Osteoblast (primary cell): ENCODE data around the gene SLC25A43. TPM values are rescaled to one million over a fixed set of nuclear protein-coding genes. Genes with fewer than 3 reads are reported as not detected.

ENCODE experiments used
- DNase-seq: peaks from one replicate; pipeline ENCODE4 v3.0.0; 2011; ENCODE audit warnings: low spot score, mixed read lengths; ENCODE audit not compliant: insufficient read length; ENCODE audit errors: missing footprints
- H2AFZ ChIP-seq: 2 replicates; pipeline ENCODE4 v1.6.0; 2011; ENCODE audit warnings: mild to moderate bottlenecking, low read length
- H3K27ac ChIP-seq: 2 replicates; pipeline ENCODE4 v1.5.1; 2011; ENCODE audit warnings: mild to moderate bottlenecking, low read depth, low read length, moderate library complexity
- H3K27me3 ChIP-seq: 2 replicates; pipeline ENCODE4 v1.6.0; 2012; ENCODE audit warnings: mild to moderate bottlenecking, control low read depth, inconsistent platforms, low read length, moderate library complexity; ENCODE audit not compliant: insufficient read depth
- H3K36me3 ChIP-seq: 2 replicates; pipeline ENCODE4 v1.5.1; 2011; ENCODE audit warnings: mild to moderate bottlenecking, low read length, control low read depth, moderate library complexity; ENCODE audit not compliant: insufficient read depth
- H3K4me1 ChIP-seq: 2 replicates; pipeline ENCODE4 v1.5.1; 2011; ENCODE audit warnings: mild to moderate bottlenecking, low read length, control low read depth, moderate library complexity; ENCODE audit not compliant: insufficient read depth
- H3K4me2 ChIP-seq: 2 replicates; pipeline ENCODE4 v1.6.0; 2011; ENCODE audit warnings: mild to moderate bottlenecking, low read length; ENCODE audit not compliant: insufficient read depth
- H3K4me3 ChIP-seq: fragments of 200-600 bp; sonication (generic); 3 replicates; pipeline ENCODE4 v1.5.1; 2012; ENCODE audit warnings: mild to moderate bottlenecking, low read length, inconsistent platforms; ENCODE audit not compliant: insufficient read depth
- H3K79me2 ChIP-seq: 2 replicates; pipeline ENCODE4 v1.6.0; 2012; ENCODE audit warnings: mild to moderate bottlenecking, low read length, control low read depth, inconsistent platforms; ENCODE audit not compliant: insufficient read depth
- H3K9me3 ChIP-seq: 2 replicates; pipeline ENCODE4 v1.5.1; 2011; ENCODE audit warnings: low read depth, low read length, control low read depth
- H4K20me1 ChIP-seq: 2 replicates; pipeline ENCODE4 v1.6.0; 2012; ENCODE audit warnings: mild to moderate bottlenecking, low read length, control low read depth; ENCODE audit not compliant: insufficient read depth
- total RNA-seq: library from RNA; depleted of rRNA; stranded (reverse); fragments of >200 nt; gene quantifications from 2 replicates; pipeline ENCODE4 v1.2.3, GENCODE V29; 2012
- TF ChIP-seq, protein P1 (sequence below): IDR thresholded peaks from 2 replicates; pipeline ENCODE4 v1.5.1; 2011; ENCODE audit warnings: mild to moderate bottlenecking, low read depth, low read length, moderate library complexity; ENCODE audit errors: extremely low read depth

Gene SLC25A43
- total RNA-seq, 1 donor = 23.5 TPM

DNA sequence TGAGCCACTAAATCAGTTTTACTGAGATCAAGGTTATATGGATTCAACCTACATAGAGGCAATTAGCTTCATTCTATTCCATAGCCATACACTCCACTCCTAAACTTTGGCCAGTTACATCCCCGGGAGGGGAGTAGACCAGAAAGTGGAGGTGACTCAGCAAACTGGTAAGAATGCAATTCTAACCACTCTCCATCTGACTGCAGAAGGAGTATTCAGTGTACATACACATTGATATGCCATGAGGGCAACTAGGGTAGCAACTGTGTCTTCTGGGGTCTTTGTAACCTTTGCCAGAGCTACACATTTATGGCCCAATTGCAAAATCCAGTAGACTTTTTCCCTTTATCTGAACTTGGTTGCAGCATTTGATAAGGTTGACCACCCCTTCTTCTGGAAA lies 7.6 kb downstream of the SLC25A43 start:
- Histone ChIP-seq H3K79me2 (peaks cover 36% of the 10 kb centered on the region), H3K4me2 (no peak overlapping the region), H3K27ac (peak overlapping the region; percentile 4)

DNA sequence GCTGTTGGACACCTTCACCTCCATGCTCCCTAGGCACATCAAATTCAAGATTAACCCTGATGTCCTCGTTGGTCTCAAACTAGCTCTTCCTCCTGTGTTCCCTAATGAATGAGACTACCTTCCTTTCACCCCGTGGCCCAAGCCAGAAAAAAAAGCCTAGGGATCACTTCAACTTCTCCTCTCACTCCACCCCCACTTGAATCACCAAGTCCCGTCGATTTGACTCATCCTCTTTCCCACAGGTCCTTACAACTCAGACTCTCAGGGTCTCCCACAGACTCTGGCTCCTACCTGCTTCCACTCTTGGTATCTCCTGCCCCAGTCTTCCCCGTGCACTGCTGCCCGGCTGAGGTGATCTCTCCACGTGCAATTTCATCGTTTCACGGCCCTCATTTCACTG lies 8.5 kb downstream of the SLC25A43 start:
- Histone ChIP-seq H3K27ac (peak overlapping the region; percentile 36), H2AFZ (no peak overlapping the region), H3K4me2 (no peak overlapping the region), H3K4me3 (no peak overlapping the region), H4K20me1 (no peaks in the 10 kb centered on the region), H3K36me3 (peaks cover 4% of the 10 kb centered on the region), H3K79me2 (peaks cover 27% of the 10 kb centered on the region), H3K27me3 (no peaks in the 10 kb centered on the region), H3K4me1 (peaks cover 23% of the 10 kb centered on the region), H3K9me3 (no peaks in the 10 kb centered on the region)
- TF ChIP-seq, protein P1, sequence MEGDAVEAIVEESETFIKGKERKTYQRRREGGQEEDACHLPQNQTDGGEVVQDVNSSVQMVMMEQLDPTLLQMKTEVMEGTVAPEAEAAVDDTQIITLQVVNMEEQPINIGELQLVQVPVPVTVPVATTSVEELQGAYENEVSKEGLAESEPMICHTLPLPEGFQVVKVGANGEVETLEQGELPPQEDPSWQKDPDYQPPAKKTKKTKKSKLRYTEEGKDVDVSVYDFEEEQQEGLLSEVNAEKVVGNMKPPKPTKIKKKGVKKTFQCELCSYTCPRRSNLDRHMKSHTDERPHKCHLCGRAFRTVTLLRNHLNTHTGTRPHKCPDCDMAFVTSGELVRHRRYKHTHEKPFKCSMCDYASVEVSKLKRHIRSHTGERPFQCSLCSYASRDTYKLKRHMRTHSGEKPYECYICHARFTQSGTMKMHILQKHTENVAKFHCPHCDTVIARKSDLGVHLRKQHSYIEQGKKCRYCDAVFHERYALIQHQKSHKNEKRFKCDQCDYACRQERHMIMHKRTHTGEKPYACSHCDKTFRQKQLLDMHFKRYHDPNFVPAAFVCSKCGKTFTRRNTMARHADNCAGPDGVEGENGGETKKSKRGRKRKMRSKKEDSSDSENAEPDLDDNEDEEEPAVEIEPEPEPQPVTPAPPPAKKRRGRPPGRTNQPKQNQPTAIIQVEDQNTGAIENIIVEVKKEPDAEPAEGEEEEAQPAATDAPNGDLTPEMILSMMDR = no peak
- no peak for DNase-seq

More for the DNA sequence above, 7.6 kb downstream of the SLC25A43 start:
- H3K36me3 ChIP-seq = peaks cover 4% of the 10 kb centered on the region
- H2AFZ ChIP-seq = no peak overlapping the region
- TF ChIP-seq, protein P1 = no peak
- no peak overlapping the region for H3K4me3 ChIP-seq
- DNase-seq = peak; percentile 77
- H4K20me1 ChIP-seq = peaks cover under 1% of the 10 kb centered on the region
- H3K4me1 ChIP-seq = peaks cover 23% of the 10 kb centered on the region
- no peaks in the 10 kb centered on the region for H3K27me3 ChIP-seq
- no peaks in the 10 kb centered on the region for H3K9me3 ChIP-seq

DNA sequence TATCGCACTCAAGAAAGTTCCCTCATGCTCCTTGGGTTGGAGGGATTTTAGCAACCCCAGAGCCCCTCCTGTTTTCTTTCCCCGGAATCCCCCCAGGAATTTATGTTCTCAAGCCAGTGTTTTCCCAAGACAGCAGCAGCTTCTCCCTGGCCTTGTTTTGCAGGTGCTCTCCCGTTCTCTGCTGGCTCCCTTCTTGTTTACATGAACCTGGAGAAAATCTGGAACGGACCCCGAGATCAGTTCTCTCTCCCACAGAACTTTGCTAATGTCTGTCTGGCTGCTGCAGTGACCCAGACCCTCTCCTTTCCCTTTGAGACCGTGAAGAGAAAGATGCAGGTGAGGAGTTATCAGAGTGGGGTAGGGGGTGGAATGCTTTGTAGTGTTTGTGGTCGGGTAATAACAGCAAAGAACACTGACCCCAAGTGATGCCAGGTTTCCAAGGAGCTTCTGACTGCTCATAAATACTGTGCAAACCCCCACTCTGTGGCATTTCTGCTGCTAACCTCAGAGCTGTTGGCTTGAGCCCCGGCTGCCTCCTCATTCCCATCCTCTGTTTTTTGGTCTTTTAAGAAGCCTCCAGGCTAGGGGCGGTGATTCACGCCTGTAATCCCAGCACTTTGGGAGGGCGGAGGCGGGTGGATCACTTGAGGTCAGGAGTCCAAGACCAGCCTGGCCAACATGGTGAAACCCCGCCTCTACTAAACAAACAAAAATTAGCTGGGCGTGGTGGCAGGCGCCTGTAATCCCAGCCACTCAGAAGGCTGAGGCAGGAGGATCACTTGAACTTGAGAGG lies 11.1 kb downstream of the SLC25A43 start:
- Histone ChIP-seq H3K27me3 (no peaks in the 10 kb centered on the region), H3K36me3 (peaks cover 4% of the 10 kb centered on the region), H3K79me2 (peaks cover 10% of the 10 kb centered on the region), H2AFZ (no peak overlapping the region), H3K9me3 (no peaks in the 10 kb centered on the region), H3K4me2 (peak overlapping the region; percentile 61), H3K4me3 (no peak overlapping the region), H4K20me1 (no peaks in the 10 kb centered on the region), H3K4me1 (peaks cover 23% of the 10 kb centered on the region), H3K27ac (peak overlapping the region; percentile 65)
- no peak for DNase-seq
- TF ChIP-seq, protein P1 = no peak

DNA sequence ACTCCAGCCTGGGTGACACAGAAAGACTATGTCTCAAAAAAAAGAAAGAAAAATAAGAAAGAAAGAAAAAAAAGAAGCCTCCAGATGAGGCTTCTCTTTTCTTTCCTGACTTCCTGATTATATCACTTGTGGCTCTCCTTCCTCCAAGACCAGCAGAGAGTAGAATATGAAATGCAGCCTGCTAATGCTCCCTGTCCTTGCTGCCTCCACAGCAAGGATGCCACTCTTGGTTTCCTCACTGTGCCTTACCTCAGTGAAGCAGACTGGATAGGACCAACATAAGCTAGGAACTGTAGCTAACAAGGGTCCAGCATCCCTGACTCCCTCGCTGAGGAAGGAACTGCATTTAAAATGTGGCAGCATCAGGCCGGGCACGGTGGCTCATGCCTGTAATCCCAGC lies 11.7 kb downstream of the SLC25A43 start:
- H3K27ac ChIP-seq = peak overlapping the region; percentile 45
- H3K4me3 ChIP-seq = no peak overlapping the region
- peaks cover 4% of the 10 kb centered on the region for H3K36me3 ChIP-seq
- no peaks in the 10 kb centered on the region for H3K9me3 ChIP-seq
- TF ChIP-seq, protein P1 = no peak
- DNase-seq = peak; percentile 74
- no peaks in the 10 kb centered on the region for H4K20me1 ChIP-seq
- no peak overlapping the region for H3K4me2 ChIP-seq
- no peaks in the 10 kb centered on the region for H3K27me3 ChIP-seq
- H3K4me1 ChIP-seq = peaks cover 23% of the 10 kb centered on the region
- H2AFZ ChIP-seq = no peak overlapping the region
- H3K79me2 ChIP-seq = peaks cover 9% of the 10 kb centered on the region
